Stomach smooth muscle (tissue), 2 donors: ENCODE data around the gene GNAL.
A peak's percentile ranks its signal among the peaks of the same experiment; 100 is the strongest.
"Not testable (repeated sequence)": the region's sequence is repeated elsewhere in the genome, so short reads cannot be mapped to it uniquely, and the experiment has no call there.

ENCODE experiments used
- H3K27ac ChIP-seq: one replicate; pipeline ENCODE4 v1.7.0; 2013; ENCODE audit warnings: mild to moderate bottlenecking, low read length, inconsistent platforms
- H3K27me3 ChIP-seq, 2 donors: one replicate each; pipeline ENCODE4 v1.7.0; 2013; ENCODE audit warnings: low read length in 2 of 2; ENCODE audit not compliant: insufficient read depth in 2 of 2, control insufficient read depth in 1 of 2
- H3K36me3 ChIP-seq, 2 donors: one replicate each; pipeline ENCODE4 v1.7.0; 2013; ENCODE audit warnings: low read length in 2 of 2; ENCODE audit not compliant: control insufficient read depth in 2 of 2, insufficient read depth in 2 of 2
- H3K4me1 ChIP-seq: one replicate; pipeline ENCODE4 v1.7.0; 2013; ENCODE audit warnings: low read length; ENCODE audit not compliant: control insufficient read depth, insufficient read depth
- H3K4me3 ChIP-seq, 2 donors: one replicate each; pipeline ENCODE4 v1.7.0; 2013; ENCODE audit warnings: low read length in 2 of 2
- H3K9ac ChIP-seq, 2 donors: one replicate each; pipeline ENCODE4 v1.7.0; 2013; ENCODE audit warnings: low read length in 2 of 2, mild to moderate bottlenecking in 1 of 2
- H3K9me3 ChIP-seq, 2 donors: one replicate each; pipeline ENCODE4 v1.7.0; 2013; ENCODE audit warnings: low read length in 2 of 2; ENCODE audit not compliant: control insufficient read depth in 2 of 2
- donor health status: healthy.
- donor health status: Pancreatic carcinoma.

The GNAL gene

GRCh38 chr18:11689669-11690565, 853 bp downstream of the GNAL start:
- peaks cover 8% of the 10 kb centered on the region for H3K4me1 ChIP-seq
- peak overlapping the region; percentile 59 to 62 for H3K9ac ChIP-seq
- peak overlapping the region; percentile 46 for H3K27ac ChIP-seq
- H3K9me3 ChIP-seq: no peaks in the 10 kb centered on the region
- H3K27me3 ChIP-seq: peaks cover 0 to 3% of the 10 kb centered on the region in 2 donors
- peak overlapping the region; percentile 76 to 79 for H3K4me3 ChIP-seq
- H3K36me3 ChIP-seq: no peaks in the 10 kb centered on the region

- not testable (repeated sequence) for H3K4me1 ChIP-seq, H3K27me3 ChIP-seq, H3K4me3 ChIP-seq, H3K27ac ChIP-seq, H3K9me3 ChIP-seq, H3K36me3 ChIP-seq, H3K9ac ChIP-seq
Measured at GRCh38 chr18:11690660-11691059, 1.6 kb downstream of the GNAL start.

GRCh38 chr18:11695736-11696135, 6.7 kb downstream of the GNAL start:
- Histone ChIP-seq H3K4me1 (no peaks in the 10 kb centered on the region), H3K27me3 (no peaks in the 10 kb centered on the region), H3K27ac (no peak overlapping the region), H3K36me3 (no peaks in the 10 kb centered on the region), H3K9ac (no peak overlapping the region), H3K4me3 (no peak overlapping the region), H3K9me3 (no peaks in the 10 kb centered on the region)

GRCh38 chr18:11696451-11696850, 7.4 kb downstream of the GNAL start:
- Histone ChIP-seq H3K9ac (no peak overlapping the region), H3K36me3 (no peaks in the 10 kb centered on the region), H3K4me1 (no peaks in the 10 kb centered on the region), H3K27ac (no peak overlapping the region), H3K9me3 (no peaks in the 10 kb centered on the region), H3K4me3 (no peak overlapping the region), H3K27me3 (no peaks in the 10 kb centered on the region)

- Histone ChIP-seq H3K27ac (no peak overlapping the region), H3K4me3 (no peak overlapping the region), H3K27me3 (no peaks in the 10 kb centered on the region), H3K4me1 (no peaks in the 10 kb centered on the region), H3K36me3 (no peaks in the 10 kb centered on the region), H3K9ac (no peak overlapping the region), H3K9me3 (no peaks in the 10 kb centered on the region)
Measured at GRCh38 chr18:11700876-11701275, 11.8 kb downstream of the GNAL start.

GRCh38 chr18:11710578-11710977, 21.5 kb downstream of the GNAL start:
- no peaks in the 10 kb centered on the region for H3K4me1 ChIP-seq
- H3K4me3 ChIP-seq: no peak overlapping the region
- no peaks in the 10 kb centered on the region for H3K36me3 ChIP-seq
- no peak overlapping the region for H3K27ac ChIP-seq
- H3K9me3 ChIP-seq: peaks cover 0 to 6% of the 10 kb centered on the region in 2 donors
- H3K27me3 ChIP-seq: no peaks in the 10 kb centered on the region
- H3K9ac ChIP-seq: no peak overlapping the region

GRCh38 chr18:11713756-11714155, 24.7 kb downstream of the GNAL start:
- Histone ChIP-seq H3K36me3 (no peaks in the 10 kb centered on the region), H3K27ac (no peak overlapping the region), H3K27me3 (no peaks in the 10 kb centered on the region)

GRCh38 chr18:11714244-11714918, 25.3 kb downstream of the GNAL start:
- H3K36me3 ChIP-seq: no peaks in the 10 kb centered on the region
- H3K9me3 ChIP-seq: peaks cover 0 to 3% of the 10 kb centered on the region in 2 donors
- H3K4me1 ChIP-seq: no peaks in the 10 kb centered on the region
- H3K27me3 ChIP-seq: no peaks in the 10 kb centered on the region
- no peak overlapping the region for H3K9ac ChIP-seq
- H3K4me3 ChIP-seq: no peak overlapping the region
- no peak overlapping the region for H3K27ac ChIP-seq

More at GRCh38 chr18:11713756-11714155, 24.7 kb downstream of the GNAL start:
- H3K9me3 ChIP-seq: peaks cover 0 to 6% of the 10 kb centered on the region in 2 donors
- no peaks in the 10 kb centered on the region for H3K4me1 ChIP-seq
- H3K4me3 ChIP-seq: no peak overlapping the region
- H3K9ac ChIP-seq: no peak overlapping the region

- H3K36me3 ChIP-seq: not testable (repeated sequence)
Measured at GRCh38 chr18:11716767-11717315, 27.8 kb downstream of the GNAL start.

GRCh38 chr18:11719050-11719449, 30.0 kb downstream of the GNAL start:
- Histone ChIP-seq H3K27ac (no peak overlapping the region), H3K4me1 (no peaks in the 10 kb centered on the region), H3K9ac (no peak overlapping the region), H3K27me3 (no peaks in the 10 kb centered on the region), H3K9me3 (no peaks in the 10 kb centered on the region), H3K4me3 (no peak overlapping the region), H3K36me3 (no peaks in the 10 kb centered on the region)

More at GRCh38 chr18:11716767-11717315, 27.8 kb downstream of the GNAL start:
- H3K27me3 ChIP-seq, H3K9me3 ChIP-seq, H3K4me1 ChIP-seq, H3K27ac ChIP-seq, H3K4me3 ChIP-seq, H3K9ac ChIP-seq: not testable (repeated sequence)
